Fibroblast of the aortic adventitia (primary cell): Measurements from ENCODE around the gene TCTN3. TPM values are rescaled to one million over a fixed set of nuclear protein-coding genes. Genes with fewer than 3 reads are reported as not detected.

ENCODE experiments used
- DNase-seq: peaks from one replicate; pipeline ENCODE4 v3.0.0-alpha.2; 2010; ENCODE audit warnings: low read depth
- H3K4me3 ChIP-seq: 2 replicates; pipeline ENCODE4 v1.5.1; 2011; ENCODE audit warnings: low read depth, mild to moderate bottlenecking, control low read depth, low read length, moderate library complexity
- CTCF ChIP-seq: IDR thresholded peaks from 2 replicates; pipeline ENCODE4 v1.5.1; 2011; ENCODE audit warnings: mild to moderate bottlenecking, low read length, control low read depth, inconsistent platforms; ENCODE audit not compliant: insufficient read depth
- total RNA-seq: library from RNA; depleted of rRNA; stranded (reverse); fragments of >200 nt; gene quantifications from 2 replicates; pipeline ENCODE4 v1.2.3, GENCODE V29; 2012; ENCODE audit warnings: low replicate concordance

Gene TCTN3
- total RNA-seq, 1 donor = 38.3 TPM

GRCh38 chr10:95706573-95706972, 12.8 kb upstream of the TCTN3 start:
- no peak for DNase-seq
- no peak overlapping the region for H3K4me3 ChIP-seq
- TF ChIP-seq CTCF = no peak

GRCh38 chr10:95698415-95698814, 4.7 kb upstream of the TCTN3 start:
- TF ChIP-seq CTCF = no peak
- DNase-seq = no peak
- H3K4me3 ChIP-seq = no peak overlapping the region

DNA sequence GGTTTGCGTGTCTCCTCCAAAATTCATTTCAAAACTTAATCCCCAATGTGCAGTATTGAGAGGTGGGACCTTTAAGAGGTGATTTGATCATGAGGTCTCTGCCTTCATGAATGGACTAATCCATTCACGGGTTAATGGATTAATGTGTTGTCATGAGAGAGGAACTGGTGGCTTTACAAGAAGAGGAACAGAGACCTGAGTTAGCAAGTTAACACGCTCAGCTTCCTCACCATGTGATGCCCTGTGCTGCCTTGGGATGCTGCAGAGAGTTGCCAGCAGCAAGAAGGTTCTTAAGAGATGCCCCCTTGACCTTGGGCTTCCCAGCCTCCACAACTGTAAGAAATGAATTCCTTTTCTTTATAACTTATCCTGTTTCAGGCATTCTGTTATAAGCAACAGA, 3.7 kb upstream of the TCTN3 start:
- no peak overlapping the region for H3K4me3 ChIP-seq
- DNase-seq = no peak
- no peak for TF ChIP-seq CTCF

GRCh38 chr10:95694665-95695064, 938 bp upstream of the TCTN3 start:
- DNase-seq = no peak
- no peak overlapping the region for H3K4me3 ChIP-seq

DNA sequence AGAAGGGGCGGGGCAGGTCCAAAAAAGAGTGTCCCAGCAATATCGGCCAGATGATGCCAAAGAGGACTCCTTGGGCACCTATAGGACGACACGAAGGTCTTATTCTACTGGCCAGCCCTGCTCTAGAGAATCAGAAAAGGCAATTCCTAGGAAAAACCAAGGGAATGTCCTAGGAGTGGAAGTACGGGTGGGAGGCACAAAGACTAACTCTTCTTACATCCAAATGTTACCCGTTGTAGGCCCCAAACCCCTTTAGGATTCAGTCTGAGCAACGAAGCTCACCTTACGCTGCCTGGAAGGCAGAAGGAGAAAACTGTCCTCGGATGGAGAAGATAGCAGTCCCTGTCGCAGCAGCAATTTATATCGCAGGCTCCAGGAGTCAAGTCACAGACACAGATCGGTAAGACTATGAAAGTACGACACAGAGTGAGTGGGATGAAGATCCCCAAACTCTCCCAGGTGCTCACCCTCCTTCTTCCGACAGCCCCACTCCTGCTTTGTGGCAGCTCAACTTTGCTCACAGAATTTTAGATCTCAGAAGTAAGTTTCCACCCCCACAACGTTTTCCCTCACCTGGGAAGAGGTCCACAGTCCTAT, 558 bp downstream of the TCTN3 start:
- peak overlapping the region; percentile 94 for H3K4me3 ChIP-seq
- DNase-seq = no peak
- no peak for TF ChIP-seq CTCF

More at GRCh38 chr10:95694665-95695064, 938 bp upstream of the TCTN3 start:
- TF ChIP-seq CTCF = no peak

- no peak overlapping the region for H3K4me3 ChIP-seq
- no peak for DNase-seq
- no peak for TF ChIP-seq CTCF
Observed at GRCh38 chr10:95691281-95691680, 2.4 kb downstream of the TCTN3 start.

DNA sequence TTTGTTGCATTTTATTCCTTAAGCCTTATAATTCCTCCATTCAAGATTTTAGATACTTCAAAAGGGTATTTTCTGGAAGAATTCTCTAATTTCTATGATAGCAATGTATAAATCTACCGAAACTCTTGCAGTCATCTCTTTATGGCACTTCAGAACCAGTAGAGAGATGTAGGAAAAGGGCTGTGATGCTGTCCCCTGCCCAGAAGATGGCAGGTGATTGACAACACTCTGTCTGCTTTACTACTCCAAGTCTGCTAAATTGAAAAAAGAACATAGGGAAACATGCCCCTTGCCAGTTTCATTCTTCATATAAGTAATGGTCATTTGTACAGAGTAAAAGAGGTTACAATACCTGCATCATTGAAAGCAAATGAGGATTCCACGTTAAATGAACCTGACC, 5.1 kb downstream of the TCTN3 start:
- TF ChIP-seq CTCF = no peak
- no peak for DNase-seq
- no peak overlapping the region for H3K4me3 ChIP-seq
